H1 (cell line): Measurements from ENCODE around the gene NAPG. TPM values are rescaled to one million over a fixed set of nuclear protein-coding genes. Genes with fewer than 3 reads are reported as not detected.

ENCODE experiments used
- CTCF ChIA-PET: fragments of 300-600 bp; sonication (Branson Sonifier 250); formaldehyde crosslinking; loops from one replicate; lab custom pipeline; 2021; ENCODE audit not compliant: partially characterized antibody; lab: Charles Lee
- POLR2A ChIA-PET: fragments of 300-600 bp; sonication (Branson Sonifier 250); formaldehyde crosslinking; loops from one replicate; lab custom pipeline; 2021; ENCODE audit warnings: inconsistent platforms; ENCODE audit not compliant: partially characterized antibody; lab: Charles Lee
- DNase-seq, 2 experiments: peaks; one replicate each; pipeline versions ENCODE4 v3.0.0 to v3.0.0-alpha.2; 2010 to 2022; ENCODE audit warnings: low spot score in 2 of 2, low read depth in 1 of 2, mixed read lengths in 1 of 2
- FAIRE-seq: peaks from 2 replicates; lab custom pipeline; 2011; peaks lifted over from hg19 to GRCh38; lab: Jason Lieb, UNC
- H2AFZ ChIP-seq: 2 replicates; pipeline ENCODE4 v1.8.1; 2012; ENCODE audit warnings: low read length, inconsistent platforms
- H2AK5ac ChIP-seq: 2 replicates; pipeline ENCODE4 v1.6.1; 2013; ENCODE audit warnings: low read depth, low read length
- H2BK120ac ChIP-seq: replicated peaks from 2 replicates; pipeline ENCODE3; 2013; ENCODE audit warnings: low read depth, low read length, inconsistent platforms
- H2BK12ac ChIP-seq: 2 replicates; pipeline ENCODE4 v1.6.1; 2013; ENCODE audit warnings: low read depth, low read length
- H2BK15ac ChIP-seq: 2 replicates; pipeline ENCODE4 v1.6.1; 2013; ENCODE audit warnings: low read length
- H2BK20ac ChIP-seq: 2 replicates; pipeline ENCODE4 v1.6.1; 2013; ENCODE audit warnings: low read length
- H2BK5ac ChIP-seq: 2 replicates; pipeline ENCODE4 v1.6.1; 2013; ENCODE audit warnings: low read depth, low read length
- H3K14ac ChIP-seq: 2 replicates; pipeline ENCODE4 v1.6.1; 2013; ENCODE audit warnings: inconsistent platforms; ENCODE audit not compliant: insufficient read length
- H3K18ac ChIP-seq: 2 replicates; pipeline ENCODE4 v1.6.1; 2013; ENCODE audit warnings: low read length; ENCODE audit errors: extremely low read depth
- H3K23ac ChIP-seq: 2 replicates; pipeline ENCODE4 v1.6.1; 2013; ENCODE audit warnings: inconsistent platforms; ENCODE audit not compliant: insufficient read length
- H3K23me2 ChIP-seq: 2 replicates; pipeline ENCODE4 v1.6.1; 2013; ENCODE audit warnings: low read depth, low read length
- H3K27ac ChIP-seq: 2 replicates; pipeline ENCODE4 v1.6.1; 2011; ENCODE audit warnings: low read depth, low read length, inconsistent platforms
- H3K27me3 ChIP-seq, 4 experiments: replicated peaks in 1 of 4; 1 replicate in 1 of 4; 2 replicates in 3 of 4; pipeline versions ENCODE4 v1.6.1 to v1.8.1; 2011 to 2013; ENCODE audit warnings: low read length in 3 of 4, mild to moderate bottlenecking in 3 of 4, inconsistent platforms in 2 of 4, mixed read lengths in 2 of 4, moderate library complexity in 1 of 4; ENCODE audit not compliant: control insufficient read depth in 3 of 4, insufficient read depth in 3 of 4; ENCODE audit errors: extremely low read depth in 1 of 4
- H3K36me3 ChIP-seq, 4 experiments: 2 replicates each; pipeline versions ENCODE4 v1.6.1 to v1.8.1; 2011 to 2013; ENCODE audit warnings: mild to moderate bottlenecking in 4 of 4, low read length in 3 of 4, moderate library complexity in 2 of 4, control low read depth in 1 of 4, inconsistent platforms in 1 of 4; ENCODE audit not compliant: insufficient read depth in 4 of 4, control insufficient read depth in 2 of 4
- H3K4ac ChIP-seq: replicated peaks from 2 replicates; pipeline ENCODE3; 2013; ENCODE audit warnings: low read length, low read depth, mixed read lengths, inconsistent platforms; ENCODE audit not compliant: insufficient read length
- H3K4me1 ChIP-seq, 4 experiments: replicated peaks in 1 of 4; 1 replicate in 1 of 4; 2 replicates in 3 of 4; pipeline versions ENCODE4 v1.6.1 to v1.8.1; 2011 to 2013; ENCODE audit warnings: low read length in 3 of 4, inconsistent platforms in 2 of 4, mixed read lengths in 1 of 4; ENCODE audit not compliant: insufficient read depth in 4 of 4, control insufficient read depth in 3 of 4
- H3K4me2 ChIP-seq, 2 experiments: 2 replicates each; pipeline versions ENCODE4 v1.6.1 to v1.8.1; 2011 to 2013; ENCODE audit warnings: low read depth in 2 of 2, low read length in 2 of 2, control low read depth in 1 of 2, inconsistent platforms in 1 of 2, mild to moderate bottlenecking in 1 of 2; ENCODE audit not compliant: insufficient read depth in 1 of 2
- H3K4me3 ChIP-seq, 4 experiments: fragments of 200-600, 300-600 bp in 1 of 4; sonication (generic), shearing (Covaris generic), sonication (Bioruptor Twin) in 1 of 4; 2 replicates each; pipeline versions ENCODE4 v1.5.1 to v1.8.1; 2011 to 2016; ENCODE audit warnings: low read length in 4 of 4, low read depth in 3 of 4, control low read depth in 2 of 4, inconsistent platforms in 2 of 4, mild to moderate bottlenecking in 2 of 4, mixed read lengths in 1 of 4, moderate library complexity in 1 of 4; ENCODE audit not compliant: insufficient read depth in 2 of 4; ENCODE audit errors: extremely low read depth in 1 of 4
- H3K56ac ChIP-seq: replicated peaks from 2 replicates; pipeline ENCODE3; 2013; ENCODE audit warnings: low read depth, mild to moderate bottlenecking, mixed read lengths, low read length, inconsistent platforms; ENCODE audit not compliant: insufficient read length
- H3K79me1 ChIP-seq: 2 replicates; pipeline ENCODE4 v1.6.1; 2013; ENCODE audit warnings: low read depth, low read length, control low read depth
- H3K79me2 ChIP-seq, 2 experiments: 2 replicates each; pipeline versions ENCODE4 v1.6.1 to v1.8.1; 2012 to 2013; ENCODE audit warnings: low read length in 2 of 2, mild to moderate bottlenecking in 2 of 2, inconsistent platforms in 1 of 2; ENCODE audit not compliant: insufficient read depth in 2 of 2, control insufficient read depth in 1 of 2
- H3K9ac ChIP-seq, 4 experiments: replicated peaks in 1 of 4; 1 replicate in 1 of 4; 2 replicates in 3 of 4; pipeline versions ENCODE4 v1.6.1 to v1.8.1; 2011 to 2013; ENCODE audit warnings: low read depth in 3 of 4, low read length in 3 of 4, control low read depth in 2 of 4, mild to moderate bottlenecking in 2 of 4, moderate library complexity in 2 of 4, inconsistent platforms in 1 of 4; ENCODE audit errors: extremely low read depth in 1 of 4
- H3K9me3 ChIP-seq, 2 experiments: 2 replicates each; pipeline versions ENCODE4 v1.6.1 to v1.8.1; 2012 to 2013; ENCODE audit warnings: mild to moderate bottlenecking in 2 of 2, moderate library complexity in 2 of 2, control low read depth in 1 of 2, inconsistent platforms in 1 of 2, low read depth in 1 of 2, low read length in 1 of 2, mixed read lengths in 1 of 2; ENCODE audit not compliant: insufficient read depth in 2 of 2
- H4K20me1 ChIP-seq, 2 experiments: replicated peaks in 1 of 2; 2 replicates each; pipeline versions ENCODE3 to v1.8.1; 2011 to 2013; ENCODE audit warnings: inconsistent platforms in 2 of 2, low read length in 2 of 2, mild to moderate bottlenecking in 1 of 2; ENCODE audit not compliant: insufficient read depth in 2 of 2, control insufficient read depth in 1 of 2
- H4K5ac ChIP-seq: 2 replicates; pipeline ENCODE4 v1.6.1; 2013; ENCODE audit warnings: low read length, low read depth, mixed read lengths, inconsistent platforms; ENCODE audit not compliant: insufficient read length
- H4K8ac ChIP-seq: 2 replicates; pipeline ENCODE4 v1.8.0; 2013; ENCODE audit warnings: mild to moderate bottlenecking, moderate library complexity, low read length, inconsistent platforms; ENCODE audit not compliant: insufficient read depth; ENCODE audit errors: extremely low read depth
- H4K91ac ChIP-seq: replicated peaks from 2 replicates; pipeline ENCODE3; 2013; ENCODE audit warnings: low read length, mixed read lengths, inconsistent platforms; ENCODE audit not compliant: insufficient read length
- CBX5 ChIP-seq: fragments of 300-800, 300-1000 bp; sonication (generic); IDR thresholded peaks from 2 replicates; pipeline ENCODE4 v1.7.1; 2016; ENCODE audit warnings: antibody characterized with exemption, low read length, low read depth
- MAFK ChIP-seq: IDR thresholded peaks from 2 replicates; pipeline ENCODE4 v1.6.1; 2012; ENCODE audit warnings: low read depth, mild to moderate bottlenecking, improper control_type of control experiment, low read length
- POLR2AphosphoS5 ChIP-seq: IDR thresholded peaks from 2 replicates; pipeline ENCODE4 v1.6.1; 2011; ENCODE audit warnings: low read depth, low read length
- RFX5 ChIP-seq: IDR thresholded peaks from 2 replicates; pipeline ENCODE4 v1.6.1; 2011; ENCODE audit warnings: low read depth, low read length, improper control_type of control experiment, borderline replicate concordance
- RNF2 ChIP-seq: fragments of 200-900, 300-1000 bp; sonication (generic); IDR thresholded peaks from 2 replicates; pipeline ENCODE4 v1.7.1; 2016; ENCODE audit warnings: borderline replicate concordance, low read depth, mild to moderate bottlenecking, antibody characterized with exemption, low read length; ENCODE audit not compliant: poor library complexity, severe bottlenecking; ENCODE audit errors: missing control alignments
- SRF ChIP-seq: IDR thresholded peaks from 2 replicates; pipeline ENCODE4 v1.6.1; 2011; ENCODE audit warnings: mild to moderate bottlenecking, low read depth, low read length, moderate library complexity
- TCF12 ChIP-seq: IDR thresholded peaks from 2 replicates; pipeline ENCODE4 v1.6.1; 2011; ENCODE audit warnings: low read depth, mild to moderate bottlenecking, low read length
- WGBS, 2 experiments: shearing (Covaris generic) in 1 of 2; methylation state at CpG; one replicate each; pipeline versions ENCODE4 v1.1.6 to v1.1.7; 2013 to 2015; ENCODE audit warnings: low lambda C conversion rate in 2 of 2, mixed read lengths in 2 of 2, inconsistent platforms in 1 of 2, low coverage in 1 of 2, missing lambda C conversion rate in 1 of 2; ENCODE audit not compliant: insufficient replicate concordance in 2 of 2, insufficient coverage in 1 of 2, insufficient read length in 1 of 2; ENCODE audit errors: extremely low coverage in 1 of 2, missing lambda C conversion rate in 1 of 2; 5-methylcytosine and 5-hydroxymethylcytosine counted together
- polyA plus RNA-seq, 7 experiments: library from polyadenylated mRNA; depleted of rRNA in 3 of 7; stranded (reverse) in 5 of 7; unstranded in 2 of 7; fragments of >200 nt in 5 of 7; fragments of 200-250 nt in 2 of 7; gene quantifications; 1 replicate in 5 of 7; 2 replicates in 1 of 7; 4 replicates in 1 of 7; pipeline versions ENCODE4 v1.2.1 to v1.2.3, GENCODE V29; 2011 to 2013; ENCODE audit warnings: missing spikeins in 2 of 7, mixed read lengths in 2 of 7
- total RNA-seq: library from RNA; stranded (reverse); fragmentation: NEBNext Ultra II Directional; extraction: Animal tissue kit (Norgen Biotek cat#: 25700); gene quantifications from 2 replicates; pipeline ENCODE4 v1.2.1, GENCODE V29; 2021
- TF ChIP-seq, protein P1 (sequence below): IDR thresholded peaks from 2 replicates; pipeline ENCODE4 v1.6.1; 2012; ENCODE audit warnings: inconsistent platforms

The NAPG gene
- total and polyA plus RNA-seq, 2 of the 8 experiments (the other 6 are each of a cell fraction or from before 2014, with no cell fraction given): 8.0 to 23.5 TPM

DNA sequence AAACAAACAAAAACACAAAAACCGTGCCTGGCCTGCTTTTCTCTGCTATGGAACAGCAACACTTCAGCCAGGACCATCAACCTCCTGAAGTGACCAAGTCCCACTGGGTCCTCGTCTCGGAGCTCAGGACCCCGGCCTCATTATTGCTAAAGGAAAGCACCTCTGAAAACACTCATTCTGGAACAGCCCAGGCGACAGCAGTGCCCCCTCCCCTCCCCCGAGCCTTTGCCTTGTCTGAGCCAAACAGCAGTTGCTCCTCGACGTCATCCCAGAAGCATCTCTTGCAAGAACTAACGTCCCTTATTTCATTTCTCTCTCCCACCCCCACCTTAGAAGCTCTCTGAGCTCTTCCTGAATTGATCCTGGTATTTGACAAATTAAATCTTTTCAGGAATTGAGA is 44.0 kb upstream of the NAPG start:
- H4K8ac ChIP-seq: no peak overlapping the region
- ChIA-PET CTCF (interaction anchor here (0.6 to 2.8 kb wide), 8 partner anchors 9 to 532 kb away, joined by 3 to 20 read pairs (median 4); no protein-coding TSS in a partner anchor), POLR2A (no interaction called here)
- no peak overlapping the region; a peak in 1 of 4 replicates for H3K4me2 ChIP-seq
- no peaks in the 10 kb centered on the region for H3K23me2 ChIP-seq
- H3K36me3 ChIP-seq: no peaks in the 10 kb centered on the region
- H2BK120ac ChIP-seq: no peak overlapping the region
- no peaks in the 10 kb centered on the region for H3K79me2 ChIP-seq
- DNase-seq (peak in 1 of 2 experiments; percentile 52), FAIRE-seq (no peak)
- no peak overlapping the region for H2BK20ac ChIP-seq
- H3K9ac ChIP-seq: no peak overlapping the region; a peak in 1 of 7 replicates
- H3K79me1 ChIP-seq: no peaks in the 10 kb centered on the region
- no peak overlapping the region for H3K23ac ChIP-seq
- no peak overlapping the region for H3K14ac ChIP-seq
- no peak overlapping the region for H3K4ac ChIP-seq
- no peak overlapping the region for H4K91ac ChIP-seq
- H3K27ac ChIP-seq: no peak overlapping the region
- no peaks in the 10 kb centered on the region for H3K9me3 ChIP-seq
- 63% methylated on average over 9 of the region's 9 CpGs; no CpG with 5 or more reads in 1 of the 2 experiments for WGBS, 2 experiments
- no peak overlapping the region for H2BK5ac ChIP-seq
- no peak overlapping the region for H3K56ac ChIP-seq
- no peak overlapping the region for H2BK15ac ChIP-seq
- H2AK5ac ChIP-seq: no peak overlapping the region
- peaks cover 1 to 8% (median 5%) of the 10 kb centered on the region in 4 experiments; a peak in 5 of 7 replicates for H3K4me1 ChIP-seq
- H4K20me1 ChIP-seq: no peaks in the 10 kb centered on the region
- H2BK12ac ChIP-seq: no peak overlapping the region
- no peak overlapping the region for H3K4me3 ChIP-seq
- H4K5ac ChIP-seq: no peak overlapping the region
- peaks cover 7 to 23% (median 16%) of the 10 kb centered on the region in 4 experiments for H3K27me3 ChIP-seq
- no peak overlapping the region for H3K18ac ChIP-seq
- H2AFZ ChIP-seq: no peak overlapping the region
- TF ChIP-seq MAFK: no peak
- TF ChIP-seq SRF: no peak
- TF ChIP-seq TCF12: no peak
- no peak for TF ChIP-seq RNF2
- TF ChIP-seq CBX5: no peak
- TF ChIP-seq POLR2AphosphoS5: no peak
- TF ChIP-seq, protein P1, sequence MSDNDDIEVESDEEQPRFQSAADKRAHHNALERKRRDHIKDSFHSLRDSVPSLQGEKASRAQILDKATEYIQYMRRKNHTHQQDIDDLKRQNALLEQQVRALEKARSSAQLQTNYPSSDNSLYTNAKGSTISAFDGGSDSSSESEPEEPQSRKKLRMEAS: no peak
- no peak for TF ChIP-seq RFX5
